Stimulated activated naive CD8-positive, alpha-beta T cell treated with anti-CD3 and anti-CD28 coated beads, Interleukin-15, amount 100 ng/mL, for 72 hours (primary cell): ENCODE results near the gene C10orf143.

Source experiments
- ATAC-seq: fragments of 150-1000 bp; cut with Tn5 transposase; 2 replicates; pipeline ENCODE4 v1.10.0; 2021; ENCODE audit warnings: mild to moderate bottlenecking, moderate library complexity
- DNase-seq, 2 donors: peaks; one replicate each; pipeline ENCODE4 v3.0.0; 2021 to 2022
- H3K27ac Mint-ChIP-seq, 2 donors: one replicate each; pipeline ENCODE4 v1.8.0; 2022; ENCODE audit warnings: mild to moderate bottlenecking in 2 of 2, mixed read lengths in 2 of 2, moderate library complexity in 2 of 2
- H3K27me3 Mint-ChIP-seq: one replicate; pipeline ENCODE4 v1.8.0; 2022; ENCODE audit warnings: mixed read lengths
- H3K4me1 Mint-ChIP-seq: one replicate; pipeline ENCODE4 v1.8.0; 2022; ENCODE audit warnings: mild to moderate bottlenecking, mixed read lengths
- H3K4me3 Mint-ChIP-seq, 2 donors: one replicate each; pipeline ENCODE4 v1.8.0; 2022; ENCODE audit warnings: mild to moderate bottlenecking in 2 of 2, mixed read lengths in 2 of 2, moderate library complexity in 1 of 2
- H3K9me3 Mint-ChIP-seq, 2 donors: one replicate each; pipeline ENCODE4 v1.8.0; 2022; ENCODE audit warnings: mixed read lengths in 2 of 2

The C10orf143 gene

GRCh38 chr10:130110246-130111112 lies at the start of gene C10orf143:
Gene C10orf143, minus strand, starts transcription at chr10:130110830. Its CDS starts 58 bp downstream, at chr10:130110772.
- H3K27me3 Mint-ChIP-seq = no peaks in the 10 kb centered on the region
- H3K9me3 Mint-ChIP-seq = no peaks in the 10 kb centered on the region
- ATAC-seq (peak; percentile 88), DNase-seq (peak; percentile 97 to 98)
- peaks cover 52% of the 10 kb centered on the region for H3K4me1 Mint-ChIP-seq
- H3K4me3 Mint-ChIP-seq = peak within 1 kb of the TSS; percentile 92 to 99
- peak within 1 kb of the TSS; percentile 99 for H3K27ac Mint-ChIP-seq

GRCh38 chr10:130159192-130159794 lies 48.7 kb upstream of the C10orf143 start:
- no peak overlapping the region for H3K27ac Mint-ChIP-seq
- ATAC-seq (no peak), DNase-seq (no peak)
- H3K4me3 Mint-ChIP-seq = no peak overlapping the region
- H3K27me3 Mint-ChIP-seq = no peaks in the 10 kb centered on the region
- H3K4me1 Mint-ChIP-seq = peaks cover 26% of the 10 kb centered on the region
- no peaks in the 10 kb centered on the region for H3K9me3 Mint-ChIP-seq

DNA sequence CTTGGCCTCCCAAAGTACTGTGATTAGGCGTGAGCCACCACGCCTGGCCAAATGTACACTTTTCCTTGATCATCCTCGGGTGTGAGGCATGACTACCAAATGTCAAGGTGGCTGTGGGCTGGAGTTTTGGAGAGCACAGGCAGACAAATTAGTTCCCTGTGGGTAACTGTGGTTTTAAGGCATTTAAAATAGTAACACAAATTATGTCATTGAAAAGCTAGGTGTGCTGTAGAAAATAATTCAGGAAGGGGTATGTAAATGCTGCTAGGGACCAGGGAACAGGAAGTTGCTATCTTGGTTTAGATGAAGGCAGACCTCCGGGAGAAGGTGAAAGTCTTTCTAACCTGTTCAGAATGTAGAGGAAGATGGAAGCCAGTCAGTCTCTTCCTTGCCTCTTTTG lies 35.4 kb upstream of the C10orf143 start:
- Mint-ChIP-seq H3K4me1 (peaks cover 41% of the 10 kb centered on the region), H3K27me3 (no peaks in the 10 kb centered on the region), H3K9me3 (no peaks in the 10 kb centered on the region), H3K27ac (no peak overlapping the region), H3K4me3 (no peak overlapping the region)
- ATAC-seq = no peak
- no peak for DNase-seq

DNA sequence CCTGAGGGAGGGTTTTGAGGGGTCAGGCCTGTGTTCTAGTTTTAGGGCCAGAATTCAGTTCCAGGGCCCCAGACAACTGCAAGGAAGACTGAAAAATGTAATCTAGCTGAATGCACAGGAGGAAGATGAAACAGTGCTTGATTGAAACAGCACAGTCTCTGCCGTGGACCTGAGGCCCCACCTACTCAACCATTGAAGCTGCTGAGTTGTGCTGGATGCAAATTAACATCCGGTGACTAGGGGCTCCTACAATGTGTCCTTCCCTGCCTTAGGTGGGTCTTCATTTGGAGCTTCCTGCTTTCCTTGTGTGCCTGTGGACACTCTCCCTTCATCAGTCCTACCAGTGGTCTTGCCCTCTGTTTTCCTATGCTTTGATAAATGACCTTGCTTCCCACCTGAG lies 31.2 kb upstream of the C10orf143 start:
- ATAC-seq (peak; percentile 64), DNase-seq (no peak)
- Mint-ChIP-seq H3K9me3 (no peaks in the 10 kb centered on the region), H3K4me1 (peaks cover 71% of the 10 kb centered on the region), H3K27me3 (no peaks in the 10 kb centered on the region), H3K27ac (peak overlapping the region in 1 of 2 donors; percentile 90), H3K4me3 (peak overlapping the region; percentile 2 to 50)

GRCh38 chr10:130141460-130141859 lies 30.8 kb upstream of the C10orf143 start:
- H3K27me3 Mint-ChIP-seq = no peaks in the 10 kb centered on the region
- H3K4me1 Mint-ChIP-seq = peaks cover 67% of the 10 kb centered on the region
- no peak overlapping the region for H3K27ac Mint-ChIP-seq
- ATAC-seq (no peak), DNase-seq (no peak)
- no peaks in the 10 kb centered on the region for H3K9me3 Mint-ChIP-seq
- H3K4me3 Mint-ChIP-seq = peak overlapping the region in 1 of 2 donors; percentile 50

DNA sequence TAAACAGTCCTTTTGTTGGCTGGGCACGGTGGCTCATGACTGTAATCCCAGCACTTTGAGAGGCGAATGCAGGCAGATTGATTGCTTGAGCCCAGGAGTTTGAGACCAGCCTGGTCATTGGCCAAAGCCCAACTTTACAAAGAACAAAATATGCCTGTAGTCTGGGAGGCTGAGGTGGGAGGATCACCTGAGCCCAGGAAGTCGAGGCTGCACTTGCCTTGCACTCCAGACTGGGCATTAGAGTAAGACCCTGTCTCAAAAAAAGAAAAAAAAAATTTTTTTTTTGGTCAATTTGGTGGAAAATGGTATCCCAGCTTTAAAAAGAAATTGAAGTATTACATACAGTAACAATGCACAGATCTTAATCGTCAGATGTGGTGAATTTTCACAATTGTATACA lies 30.4 kb upstream of the C10orf143 start:
- Mint-ChIP-seq H3K4me3 (peak overlapping the region in 1 of 2 donors; percentile 19), H3K4me1 (peaks cover 63% of the 10 kb centered on the region), H3K27me3 (no peaks in the 10 kb centered on the region), H3K27ac (peak overlapping the region in 1 of 2 donors; percentile 59), H3K9me3 (no peaks in the 10 kb centered on the region)
- no peak for DNase-seq
- ATAC-seq = no peak

GRCh38 chr10:130140425-130140824 lies 29.8 kb upstream of the C10orf143 start:
- no peak for ATAC-seq
- Mint-ChIP-seq H3K27me3 (no peaks in the 10 kb centered on the region), H3K4me3 (peak overlapping the region; percentile 10 to 19), H3K27ac (peak overlapping the region in 1 of 2 donors; percentile 25), H3K4me1 (peaks cover 62% of the 10 kb centered on the region), H3K9me3 (no peaks in the 10 kb centered on the region)
- DNase-seq = no peak

GRCh38 chr10:130138479-130138866 lies 27.8 kb upstream of the C10orf143 start:
- no peaks in the 10 kb centered on the region for H3K9me3 Mint-ChIP-seq
- H3K27ac Mint-ChIP-seq = peak overlapping the region; percentile 36 to 79
- H3K4me3 Mint-ChIP-seq = peak overlapping the region; percentile 84 to 85
- ATAC-seq (peak; percentile 41), DNase-seq (peak in 1 of 2 donors; percentile 21)
- H3K27me3 Mint-ChIP-seq = peaks cover 16% of the 10 kb centered on the region
- peaks cover 71% of the 10 kb centered on the region for H3K4me1 Mint-ChIP-seq

DNA sequence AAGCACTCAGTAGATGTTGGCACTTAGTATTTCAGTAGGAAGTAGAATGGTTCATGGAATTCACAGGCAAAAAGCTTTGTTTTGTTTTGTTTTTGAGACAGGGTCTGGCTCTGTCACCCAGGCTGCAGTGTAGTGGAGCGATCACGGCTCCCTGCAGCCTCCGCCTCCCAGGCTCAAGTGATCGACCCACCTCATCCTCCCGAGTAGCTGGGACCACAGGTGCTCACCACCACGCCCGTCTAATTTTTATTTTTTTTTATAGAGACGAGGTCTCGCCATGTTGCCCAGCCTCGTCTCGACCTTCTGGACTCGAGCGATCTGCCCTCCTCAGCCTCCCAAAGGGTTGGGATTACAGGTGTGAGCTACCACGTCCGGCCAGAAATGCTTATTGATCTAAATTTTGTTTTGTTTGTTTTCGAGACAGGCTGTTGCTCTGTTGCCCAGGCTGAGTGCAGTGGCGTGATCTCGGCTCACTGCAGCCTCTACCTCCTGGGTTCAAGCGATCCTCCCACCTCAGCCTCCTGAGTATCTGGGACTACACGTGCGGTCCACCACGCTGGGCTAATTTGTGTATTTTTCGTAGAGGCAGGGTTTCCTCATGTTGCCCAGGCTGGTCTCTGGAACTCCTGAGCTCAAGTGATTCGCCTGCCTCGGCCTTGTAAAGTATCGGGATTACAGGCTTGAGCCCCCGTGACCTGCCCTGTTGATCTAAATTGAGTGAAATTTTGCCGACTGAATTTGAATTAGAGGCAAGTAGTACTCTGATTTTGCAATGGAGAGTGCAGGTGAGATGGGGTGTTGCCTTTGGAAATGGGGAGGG lies 27.2 kb upstream of the C10orf143 start:
- no peaks in the 10 kb centered on the region for H3K9me3 Mint-ChIP-seq
- no peak for ATAC-seq
- H3K27me3 Mint-ChIP-seq = peaks cover 16% of the 10 kb centered on the region
- H3K4me3 Mint-ChIP-seq = peak overlapping the region; percentile 84 to 85
- H3K4me1 Mint-ChIP-seq = peaks cover 67% of the 10 kb centered on the region
- DNase-seq = no peak
- peak overlapping the region; percentile 71 to 79 for H3K27ac Mint-ChIP-seq

- DNase-seq = no peak
- H3K4me1 Mint-ChIP-seq = peaks cover 59% of the 10 kb centered on the region
- ATAC-seq = no peak
- H3K27ac Mint-ChIP-seq = peak overlapping the region; percentile 42 to 76
- H3K4me3 Mint-ChIP-seq = peak overlapping the region; percentile 84 to 85
- peaks cover 19% of the 10 kb centered on the region for H3K27me3 Mint-ChIP-seq
- H3K9me3 Mint-ChIP-seq = no peaks in the 10 kb centered on the region
These were observed 26.4 kb upstream of the C10orf143 start for GRCh38 chr10:130137090-130137448.

DNA sequence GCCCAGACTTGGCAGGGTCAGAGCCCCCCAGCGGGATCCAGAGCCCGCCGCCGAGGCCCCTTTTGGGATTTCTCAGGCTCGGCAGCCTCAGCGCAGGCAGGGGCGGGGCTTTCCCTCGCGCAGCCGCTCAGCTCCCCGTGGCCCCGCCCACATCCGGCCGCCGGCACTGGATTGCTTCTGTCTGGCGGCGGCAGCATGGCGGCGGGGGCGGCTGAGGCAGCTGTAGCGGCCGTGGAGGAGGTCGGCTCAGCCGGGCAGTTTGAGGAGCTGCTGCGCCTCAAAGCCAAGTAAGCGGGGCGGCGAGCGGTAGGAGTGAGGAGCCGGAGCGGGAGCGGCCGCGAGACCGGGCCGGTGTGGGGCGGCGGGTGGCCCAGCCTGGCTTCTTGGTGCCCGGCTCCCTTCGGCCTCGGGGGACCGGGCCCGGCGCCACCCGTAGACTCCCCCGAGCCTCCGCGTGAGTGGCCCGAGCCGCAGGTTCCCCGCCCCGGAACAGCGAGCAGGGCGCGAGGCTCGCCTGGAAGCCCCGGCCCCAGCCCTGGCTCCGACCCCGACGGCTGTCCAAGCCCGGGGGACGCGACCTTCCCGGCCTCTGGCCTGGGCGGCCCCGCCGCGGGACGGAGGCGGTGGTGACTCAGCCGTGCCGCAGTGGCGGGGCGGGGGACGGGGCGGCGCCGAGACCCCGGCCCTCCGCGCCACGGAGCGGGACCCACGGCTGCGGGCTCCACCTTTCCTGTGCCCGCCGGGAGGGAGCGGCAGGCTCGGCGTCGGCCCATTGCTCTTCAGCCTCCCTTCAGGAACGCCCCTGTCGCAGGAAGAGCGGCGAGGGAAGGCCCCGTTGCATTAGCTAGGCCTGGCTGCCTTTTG lies 25.8 kb upstream of the C10orf143 start, which contains the start of gene GLRX3:
TSS of gene GLRX3 (plus strand) at position 166 of the 864 bp plus-strand sequence. CDS start at position 196, 30 bp downstream.
- Mint-ChIP-seq H3K9me3 (no peaks in the 10 kb centered on the region), H3K27ac (peak within 1 kb of the TSS; percentile 91 to 97), H3K27me3 (peaks cover 25% of the 10 kb centered on the region), H3K4me3 (peak within 1 kb of the TSS; percentile 97), H3K4me1 (peaks cover 52% of the 10 kb centered on the region)
- peak; percentile 82 to 87 for DNase-seq
- peak; percentile 88 for ATAC-seq

GRCh38 chr10:130135676-130136225 lies 25.1 kb upstream of the C10orf143 start:
- H3K9me3 Mint-ChIP-seq = no peaks in the 10 kb centered on the region
- ATAC-seq (peak; percentile 19), DNase-seq (peak in 1 of 2 donors; percentile 8)
- H3K4me1 Mint-ChIP-seq = peaks cover 45% of the 10 kb centered on the region
- H3K4me3 Mint-ChIP-seq = peak overlapping the region; percentile 97
- H3K27me3 Mint-ChIP-seq = peaks cover 32% of the 10 kb centered on the region
- peak overlapping the region; percentile 91 to 97 for H3K27ac Mint-ChIP-seq

- H3K27ac Mint-ChIP-seq = no peak overlapping the region
- H3K9me3 Mint-ChIP-seq = no peaks in the 10 kb centered on the region
- peaks cover 6% of the 10 kb centered on the region for H3K4me1 Mint-ChIP-seq
- no peak overlapping the region for H3K4me3 Mint-ChIP-seq
- DNase-seq (no peak), ATAC-seq (peak; percentile 58)
- H3K27me3 Mint-ChIP-seq = peaks cover 62% of the 10 kb centered on the region
These were observed 18.3 kb upstream of the C10orf143 start for GRCh38 chr10:130128922-130129321.

DNA sequence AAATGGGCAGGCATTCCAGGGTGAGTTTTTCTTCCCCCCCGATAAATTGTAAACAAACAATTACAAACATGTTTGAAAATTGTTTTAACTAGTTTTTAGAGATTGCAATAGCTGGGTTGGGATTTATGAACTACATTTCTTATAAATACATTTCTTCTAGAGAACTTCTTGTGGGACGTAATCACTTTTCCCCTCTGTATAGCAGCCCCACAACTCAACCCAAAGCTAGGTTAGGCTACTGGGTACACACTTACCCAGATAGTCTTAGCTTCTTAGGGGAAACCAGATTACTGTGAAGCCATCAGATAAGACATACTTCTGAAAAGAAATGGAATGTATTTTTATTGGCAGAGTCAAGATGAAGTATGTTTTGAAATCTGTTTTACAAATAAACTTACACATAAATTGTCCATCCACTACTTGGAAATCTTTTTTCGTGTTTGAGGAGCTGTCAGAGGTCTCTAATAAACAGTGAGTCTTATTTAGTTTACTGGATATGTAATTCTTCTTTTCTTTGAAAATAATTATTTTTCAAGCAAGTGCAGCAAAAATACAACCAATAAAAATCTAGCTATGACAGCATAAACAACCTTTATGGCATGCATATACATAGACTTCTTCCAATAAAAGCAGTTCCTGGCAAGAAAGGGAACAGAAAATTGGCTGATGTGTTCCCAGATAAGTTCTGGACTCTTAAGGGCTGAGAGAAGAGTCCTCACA lies 17.6 kb upstream of the C10orf143 start:
- DNase-seq = no peak
- Mint-ChIP-seq H3K27me3 (peaks cover 60% of the 10 kb centered on the region), H3K27ac (no peak overlapping the region), H3K4me1 (peaks cover 6% of the 10 kb centered on the region), H3K9me3 (no peaks in the 10 kb centered on the region), H3K4me3 (no peak overlapping the region)
- no peak for ATAC-seq
